Naive thymus-derived CD8-positive, alpha-beta T cell (primary cell): ENCODE results near the gene TSSC4. TPM values are rescaled to one million over a fixed set of nuclear protein-coding genes. Genes with fewer than 3 reads are reported as not detected.

ENCODE experiments used
- ATAC-seq, 2 donors: fragments of 150-1000 bp; cut with Tn5 transposase in 1 of 2; sonication (Bioruptor Pico), chemical (Tn5 transposase) in 1 of 2; 1 replicate in 1 of 2; 2 replicates in 1 of 2; pipeline ENCODE4 v1.10.0; 2021; ENCODE audit warnings: mild to moderate bottlenecking in 2 of 2, moderate library complexity in 2 of 2
- POLR2A ChIA-PET: fragments of 350-600 bp; sonication (Branson Sonifier 250); formaldehyde crosslinking; loops from one replicate; lab custom pipeline; 2021; ENCODE audit warnings: antibody characterized with exemption; lab: Charles Lee
- DNase-seq, 10 donors: peaks; one replicate each; pipeline versions ENCODE4 v3.0.0 to v3.0.0-alpha.2; 2020 to 2022
- H3K27ac Mint-ChIP-seq, 10 donors: one replicate each; pipeline ENCODE4 v1.8.0; 2020 to 2022; ENCODE audit warnings: mild to moderate bottlenecking in 10 of 10, mixed read lengths in 10 of 10, moderate library complexity in 4 of 10, inconsistent platforms in 1 of 10
- H3K27me3 Mint-ChIP-seq, 5 donors: one replicate each; pipeline ENCODE4 v1.8.0; 2021 to 2022; ENCODE audit warnings: mixed read lengths in 5 of 5
- H3K36me3 Mint-ChIP-seq, 3 donors: one replicate each; pipeline ENCODE4 v1.8.0; 2020 to 2022; ENCODE audit warnings: mixed read lengths in 3 of 3, mild to moderate bottlenecking in 2 of 3, inconsistent platforms in 1 of 3
- H3K4me1 Mint-ChIP-seq, 4 donors: one replicate each; pipeline ENCODE4 v1.8.0; 2021 to 2022; ENCODE audit warnings: mixed read lengths in 4 of 4
- H3K4me3 Mint-ChIP-seq, 10 donors: one replicate each; pipeline ENCODE4 v1.8.0; 2020 to 2022; ENCODE audit warnings: mild to moderate bottlenecking in 10 of 10, mixed read lengths in 10 of 10, moderate library complexity in 6 of 10, inconsistent platforms in 1 of 10
- H3K9me3 Mint-ChIP-seq, 9 donors: one replicate each; pipeline ENCODE4 v1.8.0; 2020 to 2022; ENCODE audit warnings: mixed read lengths in 9 of 9, mild to moderate bottlenecking in 3 of 9, inconsistent platforms in 1 of 9, moderate library complexity in 1 of 9
- polyA plus RNA-seq, 3 donors: library from polyadenylated mRNA; unstranded; fragments of 300-500 nt; fragmentation: Illumina TruSeq; gene quantifications; one replicate each; pipeline ENCODE4 v1.2.3, GENCODE V29; 2021
- total RNA-seq, 8 experiments: library from RNA in 2 of 8; stranded (reverse) in 2 of 8; gene quantifications; one replicate each; pipeline ENCODE4 v1.2.3 and lab custom pipeline; 2021 to 2026

Gene TSSC4
- total and polyA plus RNA-seq, 5 experiments from 2014 or later = 49.0 to 68.3 (median 56.6) TPM

GRCh38 chr11:2399488-2400068 lies 972 bp upstream of the TSSC4 start:
- H3K27me3 Mint-ChIP-seq = no peaks in the 10 kb centered on the region
- POLR2A ChIA-PET = interaction anchor here (1.1 to 8.2 kb wide), 9 partner anchors 12 to 1090 kb away, joined by 4 to 113 read pairs (median 6); partner anchors contain the start of genes C11orf21, CD81, TOLLIP and TSPAN32
- peaks cover 5 to 25% (median 20%) of the 10 kb centered on the region in 4 donors for H3K4me1 Mint-ChIP-seq
- peaks cover 0 to 28% (median 0%) of the 10 kb centered on the region in 3 donors for H3K36me3 Mint-ChIP-seq
- peak overlapping the region; percentile 77 to 97 (median 92) for H3K4me3 Mint-ChIP-seq
- ATAC-seq = peak; percentile 9 to 19
- peak in 2 of 10 donors; percentile 31 to 44 for DNase-seq
- H3K9me3 Mint-ChIP-seq = no peaks in the 10 kb centered on the region
- peak overlapping the region; percentile 91 to 98 (median 95) for H3K27ac Mint-ChIP-seq

DNA sequence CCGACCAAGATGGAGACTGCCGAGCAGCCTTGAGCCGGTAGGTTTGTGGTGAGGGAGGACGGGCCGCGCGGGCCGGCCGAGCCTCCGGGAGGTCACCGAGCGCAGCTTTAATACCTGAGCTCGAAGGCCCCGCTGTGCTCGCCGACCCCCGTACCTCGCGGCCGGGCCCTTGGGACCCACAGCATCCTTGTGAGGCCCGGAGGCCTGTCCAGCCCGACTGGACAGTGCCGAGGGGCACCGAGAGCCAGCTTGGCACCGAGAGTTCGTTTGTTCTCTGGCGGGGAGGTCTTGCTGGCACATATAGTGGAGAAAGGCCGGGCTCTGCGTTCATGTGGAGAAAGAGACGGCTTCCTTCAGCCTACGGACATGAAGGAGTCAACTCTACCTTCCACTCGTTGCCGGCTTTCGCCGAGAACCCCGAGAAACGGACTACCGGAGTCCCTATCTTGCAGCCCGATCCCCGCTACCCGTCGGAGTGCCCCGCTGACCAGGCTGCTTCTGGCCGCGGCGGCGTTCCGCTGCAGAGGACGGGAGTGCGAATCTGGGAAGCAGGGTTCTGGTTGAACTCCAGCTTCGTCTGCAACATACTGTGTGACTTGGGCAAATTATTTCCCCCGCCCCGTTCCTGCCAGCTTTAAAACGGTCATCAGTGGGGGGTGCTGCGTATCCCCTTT lies 349 bp downstream of the TSSC4 start:
- Mint-ChIP-seq H3K4me1 (peaks cover 5 to 25% (median 18%) of the 10 kb centered on the region in 4 donors), H3K27ac (peak overlapping the region; percentile 87 to 98 (median 95)), H3K9me3 (no peaks in the 10 kb centered on the region), H3K36me3 (peaks cover 0 to 28% (median 0%) of the 10 kb centered on the region in 3 donors), H3K4me3 (peak overlapping the region; percentile 85 to 97 (median 92)), H3K27me3 (no peaks in the 10 kb centered on the region)
- POLR2A ChIA-PET = interaction anchor here (0.6 to 8.2 kb wide), 20 partner anchors 14 to 1091 kb away, joined by 3 to 113 read pairs (median 4); partner anchors contain the start of genes C11orf21, CD81, KCNQ1 and PHLDA2
- ATAC-seq (no peak), DNase-seq (no peak)

DNA sequence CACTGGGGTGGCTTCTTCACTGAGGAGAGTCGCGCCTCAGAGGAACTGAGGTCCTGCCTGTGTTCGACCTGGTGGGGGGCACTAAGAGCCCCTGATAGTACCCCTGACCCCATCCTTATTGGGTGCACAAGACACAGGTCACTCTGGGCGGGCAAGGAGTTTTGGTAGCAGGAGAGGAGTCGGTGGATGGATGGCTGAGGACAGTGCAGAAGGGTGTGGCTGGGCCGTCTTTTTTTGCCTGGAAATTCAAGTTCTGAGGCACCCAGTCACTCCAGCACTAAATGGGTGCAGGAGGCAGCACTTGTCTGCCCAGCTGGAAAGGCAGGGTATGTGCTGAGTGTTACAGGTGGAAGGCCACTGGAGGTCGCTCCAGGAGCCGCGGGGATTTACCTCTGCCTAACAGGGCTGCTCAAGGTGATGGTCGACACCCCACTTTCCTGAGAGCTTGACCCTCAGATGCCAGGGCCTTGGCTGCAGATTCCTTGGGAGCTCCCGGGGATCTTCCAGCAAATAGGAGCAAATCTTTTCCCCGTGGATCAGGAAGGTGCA lies 960 bp downstream of the TSSC4 start:
- ATAC-seq (no peak), DNase-seq (no peak)
- Mint-ChIP-seq H3K4me1 (peaks cover 5 to 25% (median 18%) of the 10 kb centered on the region in 4 donors), H3K27me3 (no peaks in the 10 kb centered on the region), H3K27ac (peak overlapping the region; percentile 37 to 98 (median 74)), H3K36me3 (peaks cover 0 to 25% (median 0%) of the 10 kb centered on the region in 3 donors), H3K4me3 (peak overlapping the region; percentile 85 to 97 (median 92)), H3K9me3 (no peaks in the 10 kb centered on the region)
- POLR2A ChIA-PET = interaction anchor here (0.8 to 8.2 kb wide), 6 partner anchors 44 to 612 kb away, joined by 3 to 113 read pairs (median 7); partner anchors contain the start of genes C11orf21, KCNQ1 and TSPAN32

DNA sequence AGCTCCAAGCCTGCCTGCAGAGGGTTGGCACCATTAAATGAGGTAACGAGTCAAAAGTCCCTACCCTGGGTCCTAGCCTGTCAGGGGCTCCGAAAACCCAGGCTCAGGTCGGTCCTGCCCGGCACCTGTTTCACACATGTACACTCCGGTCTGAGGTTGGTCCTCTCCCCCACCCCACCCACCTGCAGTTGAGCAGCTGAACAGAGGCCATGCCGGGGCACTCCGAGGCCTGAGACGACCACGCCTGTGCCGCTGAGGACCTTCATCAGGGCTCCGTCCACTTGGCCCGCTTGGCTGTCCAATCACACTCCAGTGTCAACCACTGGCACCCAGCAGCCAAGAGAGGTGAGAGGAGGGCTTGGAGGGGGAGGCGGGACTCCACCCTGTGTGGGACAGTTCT lies 1.6 kb downstream of the TSSC4 start:
- Mint-ChIP-seq H3K27ac (peak overlapping the region in 2 of 10 donors; percentile 26 to 49), H3K27me3 (no peaks in the 10 kb centered on the region), H3K36me3 (peaks cover 0 to 21% (median 0%) of the 10 kb centered on the region in 3 donors), H3K9me3 (no peaks in the 10 kb centered on the region), H3K4me1 (peaks cover 3 to 25% (median 18%) of the 10 kb centered on the region in 4 donors), H3K4me3 (peak overlapping the region; percentile 74 to 97 (median 91))
- DNase-seq (no peak), ATAC-seq (no peak)
- POLR2A ChIA-PET = interaction anchor here (8.2 kb wide), 1 partner anchor 100 kb away, joined by 113 read pairs; the partner anchor contains the start of genes C11orf21 and TSPAN32

DNA sequence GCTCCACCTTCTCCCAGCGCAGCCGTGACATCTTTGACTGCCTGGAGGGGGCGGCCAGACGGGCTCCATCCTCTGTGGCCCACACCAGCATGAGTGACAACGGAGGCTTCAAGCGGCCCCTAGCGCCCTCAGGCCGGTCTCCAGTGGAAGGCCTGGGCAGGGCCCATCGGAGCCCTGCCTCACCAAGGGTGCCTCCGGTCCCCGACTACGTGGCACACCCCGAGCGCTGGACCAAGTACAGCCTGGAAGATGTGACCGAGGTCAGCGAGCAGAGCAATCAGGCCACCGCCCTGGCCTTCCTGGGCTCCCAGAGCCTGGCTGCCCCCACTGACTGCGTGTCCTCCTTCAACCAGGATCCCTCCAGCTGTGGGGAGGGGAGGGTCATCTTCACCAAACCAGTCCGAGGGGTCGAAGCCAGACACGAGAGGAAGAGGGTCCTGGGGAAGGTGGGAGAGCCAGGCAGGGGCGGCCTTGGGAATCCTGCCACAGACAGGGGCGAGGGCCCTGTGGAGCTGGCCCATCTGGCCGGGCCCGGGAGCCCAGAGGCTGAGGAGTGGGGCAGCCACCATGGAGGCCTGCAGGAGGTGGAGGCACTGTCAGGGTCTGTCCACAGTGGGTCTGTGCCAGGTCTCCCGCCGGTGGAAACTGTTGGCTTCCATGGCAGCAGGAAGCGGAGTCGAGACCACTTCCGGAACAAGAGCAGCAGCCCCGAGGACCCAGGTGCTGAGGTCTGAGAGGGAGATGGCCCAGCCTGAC lies 2.5 kb downstream of the TSSC4 start:
- peak overlapping the region in 1 of 10 donors; percentile 56 for H3K27ac Mint-ChIP-seq
- peaks cover 0 to 15% (median 0%) of the 10 kb centered on the region in 3 donors for H3K36me3 Mint-ChIP-seq
- POLR2A ChIA-PET = interaction anchor here (1.5 to 8.2 kb wide), 2 partner anchors 94 to 101 kb away, joined by 3 to 113 read pairs; partner anchors contain the start of genes C11orf21 and TSPAN32
- H3K4me1 Mint-ChIP-seq = peaks cover 3 to 25% (median 18%) of the 10 kb centered on the region in 4 donors
- no peaks in the 10 kb centered on the region for H3K9me3 Mint-ChIP-seq
- no peaks in the 10 kb centered on the region for H3K27me3 Mint-ChIP-seq
- DNase-seq = no peak
- no peak for ATAC-seq
- peak overlapping the region in 7 of 10 donors; percentile 11 to 94 (median 52) for H3K4me3 Mint-ChIP-seq

GRCh38 chr11:2404735-2405196 lies 4.2 kb downstream of the TSSC4 start:
- Mint-ChIP-seq H3K36me3 (peaks cover 0 to 15% (median 0%) of the 10 kb centered on the region in 3 donors), H3K27ac (peak overlapping the region in 1 of 10 donors; percentile 32), H3K9me3 (no peaks in the 10 kb centered on the region), H3K4me1 (peaks cover 3 to 21% (median 11%) of the 10 kb centered on the region in 4 donors), H3K27me3 (no peaks in the 10 kb centered on the region), H3K4me3 (no peak overlapping the region)
- POLR2A ChIA-PET = interaction anchor here (8.2 kb wide), 1 partner anchor 102 kb away, joined by 113 read pairs; the partner anchor contains the start of genes C11orf21 and TSPAN32
- DNase-seq (no peak), ATAC-seq (no peak)

- H3K4me1 Mint-ChIP-seq = peaks cover 1 to 15% (median 5%) of the 10 kb centered on the region in 4 donors
- peaks cover 0 to 15% (median 0%) of the 10 kb centered on the region in 3 donors for H3K36me3 Mint-ChIP-seq
These were observed 5.9 kb downstream of the TSSC4 start for GRCh38 chr11:2406451-2406850.

DNA sequence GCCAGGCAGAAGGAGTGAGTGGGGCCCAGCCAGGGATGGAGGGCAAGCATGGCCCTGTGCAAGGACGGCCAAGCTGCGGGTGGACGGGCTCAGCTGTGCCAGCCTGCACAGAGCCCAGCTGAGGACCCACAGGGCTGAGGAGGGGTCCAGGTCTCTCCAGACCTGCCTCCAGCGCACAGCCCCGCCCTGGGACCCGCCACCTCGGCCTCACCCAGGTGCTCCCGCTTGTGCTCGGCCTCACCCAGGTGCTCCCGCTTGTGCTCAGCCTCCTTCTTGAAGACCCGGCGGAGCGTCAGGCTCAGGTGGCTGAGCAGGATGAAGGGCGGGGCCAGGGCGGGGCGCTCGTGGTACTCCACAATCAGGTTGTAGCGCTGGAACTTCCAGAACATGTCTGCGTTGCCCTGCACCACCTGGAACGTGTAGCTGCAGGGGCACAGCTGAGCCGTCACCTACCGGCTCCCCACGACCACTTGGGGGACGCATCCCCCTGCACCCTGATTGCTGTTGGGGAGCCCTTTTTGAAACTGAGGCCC lies 6.4 kb downstream of the TSSC4 start:
- no peak overlapping the region for H3K4me3 Mint-ChIP-seq
- H3K27ac Mint-ChIP-seq = peak overlapping the region in 1 of 10 donors; percentile 3
- H3K36me3 Mint-ChIP-seq = peaks cover 0 to 15% (median 0%) of the 10 kb centered on the region in 3 donors
- POLR2A ChIA-PET = interaction anchor here (8.2 kb wide), 1 partner anchor 104 kb away, joined by 113 read pairs; the partner anchor contains the start of genes C11orf21 and TSPAN32
- ATAC-seq (no peak), DNase-seq (no peak)
- H3K4me1 Mint-ChIP-seq = peaks cover 0 to 10% (median 2%) of the 10 kb centered on the region in 4 donors
- no peaks in the 10 kb centered on the region for H3K27me3 Mint-ChIP-seq
- no peaks in the 10 kb centered on the region for H3K9me3 Mint-ChIP-seq

More at GRCh38 chr11:2406451-2406850, 5.9 kb downstream of the TSSC4 start:
- Mint-ChIP-seq H3K9me3 (no peaks in the 10 kb centered on the region), H3K27me3 (no peaks in the 10 kb centered on the region), H3K4me3 (peak overlapping the region in 1 of 10 donors; percentile 53), H3K27ac (peak overlapping the region in 3 of 10 donors; percentile 3 to 52 (median 50))
- ATAC-seq (no peak), DNase-seq (no peak)
- POLR2A ChIA-PET = interaction anchor here (8.2 kb wide), 1 partner anchor 104 kb away, joined by 113 read pairs; the partner anchor contains the start of genes C11orf21 and TSPAN32

DNA sequence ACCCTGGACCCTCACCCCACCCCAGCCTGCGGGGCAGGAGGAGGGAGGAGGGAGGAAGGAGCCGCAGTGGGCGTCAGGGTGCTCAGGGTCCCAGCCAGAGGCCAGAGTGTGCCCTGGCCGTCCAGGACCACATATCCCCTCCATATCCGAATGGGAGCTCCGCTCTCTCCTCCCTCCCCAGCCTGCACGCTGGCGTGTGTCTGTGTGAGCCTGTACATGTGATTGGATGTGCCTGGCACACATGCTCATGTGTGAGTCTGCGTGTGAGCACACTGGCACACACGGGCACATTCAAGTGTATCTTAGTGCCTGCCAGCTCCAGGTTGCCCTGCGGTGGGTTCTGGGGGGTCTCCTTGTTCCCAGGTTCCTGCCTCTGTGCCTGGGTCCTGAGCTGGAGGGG lies 8.1 kb downstream of the TSSC4 start:
- Mint-ChIP-seq H3K27me3 (no peaks in the 10 kb centered on the region), H3K27ac (no peak overlapping the region), H3K9me3 (no peaks in the 10 kb centered on the region), H3K36me3 (peaks cover 0 to 2% (median 0%) of the 10 kb centered on the region in 3 donors), H3K4me1 (no peaks in the 10 kb centered on the region), H3K4me3 (no peak overlapping the region)
- ATAC-seq = no peak
- POLR2A ChIA-PET = interaction anchor here (1.3 kb wide), 1 partner anchor 106 kb away, joined by 3 read pairs; no protein-coding TSS in a partner anchor
- DNase-seq = no peak

DNA sequence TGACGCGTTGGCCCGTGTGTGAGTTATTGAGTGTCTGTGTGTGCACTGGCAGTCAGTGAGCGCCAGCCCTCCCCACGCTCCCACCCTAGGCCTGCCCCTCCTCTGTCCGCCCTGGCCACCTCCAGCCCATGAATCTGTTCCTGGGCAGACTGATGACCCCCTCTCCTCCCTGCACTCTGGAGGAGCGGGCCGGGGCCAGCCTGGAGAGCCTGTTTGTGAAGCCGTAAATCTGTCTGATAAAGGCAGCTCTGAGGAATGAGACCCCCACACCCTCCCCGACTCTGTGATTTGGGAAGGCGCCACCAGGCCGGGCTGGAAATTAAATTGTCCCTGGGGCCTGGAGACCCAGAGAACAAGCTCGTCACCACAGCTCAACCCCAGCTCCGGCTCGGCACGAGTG lies 8.6 kb downstream of the TSSC4 start:
- no peak overlapping the region for H3K4me3 Mint-ChIP-seq
- H3K9me3 Mint-ChIP-seq = no peaks in the 10 kb centered on the region
- H3K4me1 Mint-ChIP-seq = no peaks in the 10 kb centered on the region
- POLR2A ChIA-PET = interaction anchor here (1.0 to 1.3 kb wide), 2 partner anchors 107 to 111 kb away, joined by 3 read pairs; no protein-coding TSS in a partner anchor
- H3K27me3 Mint-ChIP-seq = no peaks in the 10 kb centered on the region
- H3K36me3 Mint-ChIP-seq = no peaks in the 10 kb centered on the region
- ATAC-seq (no peak), DNase-seq (no peak)
- H3K27ac Mint-ChIP-seq = peak overlapping the region in 1 of 10 donors; percentile 18
